IMR-90 (cell line): ENCODE data around the gene HINT2. TPM values are rescaled to one million over a fixed set of nuclear protein-coding genes. Genes with fewer than 3 reads are reported as not detected.

Source experiments
- ATAC-seq: fragments of 200-7000 bp; cut with Tn5 transposase; 2 replicates; pipeline ENCODE4 v1.9.1; 2020; ENCODE audit warnings: low read depth, mild to moderate bottlenecking, moderate library complexity
- BruUV-seq: library from RNA; stranded (reverse); fragments of 400-500 nt; replicated peaks from 2 replicates; lab custom pipeline; 2021; lab: Mats Ljungman, UMichigan
- CTCF ChIA-PET: fragments of 300-600 bp; formaldehyde crosslinking; extraction: SDS; loops from one replicate; lab custom pipeline; 2021; ENCODE audit warnings: antibody characterized with exemption; lab: Yijun Ruan, JAX
- POLR2A ChIA-PET: fragments of 300-600 bp; sonication (Branson Sonifier 250); formaldehyde crosslinking; loops from one replicate; lab custom pipeline; 2022; ENCODE audit warnings: antibody characterized with exemption; ENCODE audit not compliant: unreplicated experiment; lab: Charles Lee
- DNase-seq: peaks from one replicate; pipeline ENCODE4 v3.0.0; 2013
- H2AFZ ChIP-seq: replicated peaks from 2 replicates; pipeline ENCODE3; 2013; ENCODE audit warnings: low read length, mild to moderate bottlenecking; ENCODE audit not compliant: poor library complexity
- H2AK5ac ChIP-seq: 2 replicates; pipeline ENCODE4 v1.6.1; 2013; ENCODE audit warnings: low read depth, low read length, inconsistent platforms
- H2AK9ac ChIP-seq: replicated peaks from 2 replicates; pipeline ENCODE3; 2013; ENCODE audit warnings: mild to moderate bottlenecking, low read depth, low read length, moderate library complexity; ENCODE audit not compliant: poor library complexity
- H2BK120ac ChIP-seq: 2 replicates; pipeline ENCODE4 v1.6.1; 2013; ENCODE audit warnings: low read depth, low read length, inconsistent platforms
- H2BK15ac ChIP-seq: 3 replicates; pipeline ENCODE4 v1.6.1; 2013; ENCODE audit warnings: low read depth, low read length, inconsistent platforms
- H2BK20ac ChIP-seq: 2 replicates; pipeline ENCODE4 v1.6.1; 2013; ENCODE audit warnings: low read depth, mild to moderate bottlenecking, inconsistent platforms, low read length, moderate library complexity
- H2BK5ac ChIP-seq: 2 replicates; pipeline ENCODE4 v1.6.1; 2013; ENCODE audit warnings: mild to moderate bottlenecking, low read depth, low read length, inconsistent platforms; ENCODE audit not compliant: poor library complexity, severe bottlenecking
- H3K14ac ChIP-seq: replicated peaks from 2 replicates; pipeline ENCODE4 v1.6.1; 2013; ENCODE audit warnings: low read depth, low read length, inconsistent platforms
- H3K18ac ChIP-seq: 2 replicates; pipeline ENCODE4 v1.6.1; 2013; ENCODE audit warnings: low read depth, low read length, control low read depth
- H3K23ac ChIP-seq: 2 replicates; pipeline ENCODE4 v1.6.1; 2013; ENCODE audit warnings: low read depth, low read length, inconsistent platforms
- H3K27ac ChIP-seq: 2 replicates; pipeline ENCODE4 v1.5.1; 2013; ENCODE audit warnings: mild to moderate bottlenecking, control low read depth, low read length; ENCODE audit not compliant: insufficient read depth
- H3K27me3 ChIP-seq: 2 replicates; pipeline ENCODE4 v1.6.1; 2013; ENCODE audit warnings: low read length; ENCODE audit not compliant: control insufficient read depth, insufficient read depth
- H3K36me3 ChIP-seq: 2 replicates; pipeline ENCODE4 v1.6.1; 2013; ENCODE audit warnings: low read length, mixed read lengths; ENCODE audit not compliant: control insufficient read depth, insufficient read depth
- H3K4ac ChIP-seq: 2 replicates; pipeline ENCODE4 v1.6.1; 2013; ENCODE audit warnings: low read depth, low read length, inconsistent platforms
- H3K4me1 ChIP-seq: 2 replicates; pipeline ENCODE4 v1.6.1; 2013; ENCODE audit warnings: low read length, mixed read lengths; ENCODE audit not compliant: control insufficient read depth, insufficient read depth
- H3K4me2 ChIP-seq: 2 replicates; pipeline ENCODE4 v1.6.1; 2013; ENCODE audit warnings: low read depth, mild to moderate bottlenecking, control low read depth, low read length, moderate library complexity
- H3K4me3 ChIP-seq: 2 replicates; pipeline ENCODE4 v1.5.1; 2013; ENCODE audit warnings: low read depth, mild to moderate bottlenecking, control low read depth, low read length, moderate library complexity; ENCODE audit not compliant: insufficient read depth
- H3K56ac ChIP-seq: 2 replicates; pipeline ENCODE4 v1.6.1; 2013; ENCODE audit warnings: low read length, inconsistent platforms; ENCODE audit not compliant: insufficient read depth; ENCODE audit errors: extremely low read depth
- H3K79me1 ChIP-seq, 2 experiments: 2 replicates each; pipeline ENCODE4 v1.6.1; 2013; ENCODE audit warnings: low read length in 2 of 2, inconsistent platforms in 1 of 2, low read depth in 1 of 2
- H3K9ac ChIP-seq: 2 replicates; pipeline ENCODE4 v1.6.1; 2013; ENCODE audit warnings: low read depth, low read length, control low read depth
- H3K9me1 ChIP-seq: 2 replicates; pipeline ENCODE4 v1.6.1; 2013; ENCODE audit warnings: low read length, inconsistent platforms; ENCODE audit not compliant: insufficient read depth
- H3K9me3 ChIP-seq: 2 replicates; pipeline ENCODE4 v1.6.1; 2013; ENCODE audit warnings: low read length; ENCODE audit not compliant: control insufficient read depth, insufficient read depth
- H4K20me1 ChIP-seq: 2 replicates; pipeline ENCODE4 v1.6.1; 2013; ENCODE audit warnings: low read length, inconsistent platforms; ENCODE audit not compliant: insufficient read depth
- H4K5ac ChIP-seq: 2 replicates; pipeline ENCODE4 v1.6.1; 2013; ENCODE audit warnings: mild to moderate bottlenecking, low read depth, low read length, control low read depth
- H4K8ac ChIP-seq, 2 experiments: 2 replicates each; pipeline ENCODE4 v1.6.1; 2013; ENCODE audit warnings: low read depth in 2 of 2, low read length in 2 of 2, control low read depth in 1 of 2, inconsistent platforms in 1 of 2
- H4K91ac ChIP-seq: 2 replicates; pipeline ENCODE4 v1.6.1; 2013; ENCODE audit warnings: low read depth, low read length, inconsistent platforms; ENCODE audit not compliant: insufficient read depth
- BHLHE40 ChIP-seq: fragments of 150-350 bp; IDR thresholded peaks from 2 replicates; pipeline ENCODE4 v1.6.1; 2016; ENCODE audit warnings: mild to moderate bottlenecking, low read depth, low read length
- CHD1 ChIP-seq: IDR thresholded peaks from 2 replicates; pipeline ENCODE4 v1.6.1; 2012; ENCODE audit warnings: low read depth, low read length, improper control_type of control experiment
- FOS ChIP-seq: fragments of 150-350 bp; IDR thresholded peaks from 2 replicates; pipeline ENCODE4 v1.6.1; 2016; ENCODE audit warnings: low read depth, low read length
- MAFK ChIP-seq: IDR thresholded peaks from 2 replicates; pipeline ENCODE4 v1.6.1; 2012; ENCODE audit warnings: low read depth, low read length, improper control_type of control experiment
- MAZ ChIP-seq: IDR thresholded peaks from 2 replicates; pipeline ENCODE4 v1.6.1; 2012; ENCODE audit warnings: low read depth, mild to moderate bottlenecking, low read length, improper control_type of control experiment, moderate library complexity, borderline replicate concordance
- MXI1 ChIP-seq: IDR thresholded peaks from 2 replicates; pipeline ENCODE4 v1.6.1; 2012; ENCODE audit warnings: low read depth, mild to moderate bottlenecking, low read length, moderate library complexity, borderline replicate concordance
- NFE2L2 ChIP-seq: fragments of 150-350 bp; IDR thresholded peaks from 2 replicates; pipeline ENCODE4 v1.6.1; 2016; ENCODE audit warnings: low read depth, mild to moderate bottlenecking, low read length
- POLR2A ChIP-seq: IDR thresholded peaks from 2 replicates; pipeline ENCODE4 v1.6.1; 2012; ENCODE audit warnings: mild to moderate bottlenecking, low read depth, low read length
- RAD21 ChIP-seq: IDR thresholded peaks from 2 replicates; pipeline ENCODE4 v1.6.1; 2012; ENCODE audit warnings: low read length, improper control_type of control experiment
- RCOR1 ChIP-seq: IDR thresholded peaks from 2 replicates; pipeline ENCODE4 v1.6.1; 2012; ENCODE audit warnings: mild to moderate bottlenecking, low read length, improper control_type of control experiment; ENCODE audit not compliant: insufficient replicate concordance
- RFX5 ChIP-seq: IDR thresholded peaks from 2 replicates; pipeline ENCODE4 v1.8.0; 2012; ENCODE audit warnings: low read depth, mild to moderate bottlenecking, low read length, moderate library complexity
- SMC3 ChIP-seq: fragments of 150-350 bp; IDR thresholded peaks from 2 replicates; pipeline ENCODE4 v1.6.1; 2016; ENCODE audit warnings: low read depth, mild to moderate bottlenecking, antibody characterized with exemption, low read length, moderate library complexity
- WGBS, 2 experiments: methylation state at CpG; one replicate each; pipeline versions ENCODE4 v1.1.5 to v1.1.7; 2013; ENCODE audit warnings: missing lambda C conversion rate in 2 of 2; ENCODE audit not compliant: insufficient read length in 1 of 2; ENCODE audit errors: extremely low coverage in 2 of 2; 5-methylcytosine and 5-hydroxymethylcytosine counted together
- dilution Hi-C: fragments of 300-500 bp; cut with HindIII; formaldehyde crosslinking; loops from one replicate; pipeline ENCODE4 v1.14.3; 2018; ENCODE audit warnings: low sequenced_read_pairs; ENCODE audit not compliant: unreplicated experiment
- in situ Hi-C: fragments of 300-500 bp; cut with MboI; formaldehyde crosslinking; loops from 3 replicates; pipeline ENCODE4 v1.14.3; 2019; ENCODE audit warnings: low sequenced_read_pairs, inconsistent platforms, mixed read lengths
- intact Hi-C: fragments of 100-400 bp; cut with micrococcal nuclease; formaldehyde crosslinking; loops from 2 replicates; pipeline ENCODE4 v1.10.0; 2022
- polyA plus RNA-seq, 3 experiments: library from polyadenylated mRNA; depleted of rRNA; stranded (reverse); fragments of >200 nt; gene quantifications; 2 replicates each; pipeline ENCODE4 v1.2.3, GENCODE V29; 2012; ENCODE audit warnings: low replicate concordance in 1 of 3
- total RNA-seq: library from RNA; depleted of rRNA; stranded (reverse); fragments of >200 nt; gene quantifications from 2 replicates; pipeline ENCODE4 v1.2.3, GENCODE V29; 2012
- TF ChIP-seq, protein P1 (sequence below): fragments of 150-350 bp; IDR thresholded peaks from 2 replicates; pipeline ENCODE4 v1.6.1; 2017; ENCODE audit warnings: mild to moderate bottlenecking, antibody characterized with exemption, low read length, low read depth
- TF ChIP-seq, protein P2 (sequence below): fragments of 150-350 bp; IDR thresholded peaks from 2 replicates; pipeline ENCODE4 v1.6.1; 2016; ENCODE audit warnings: low read depth, mild to moderate bottlenecking, low read length, moderate library complexity, borderline replicate concordance
- TF ChIP-seq, protein P3 (sequence below): conservative IDR thresholded peaks from 2 replicates; pipeline ENCODE4 v1.5.1; 2012; ENCODE audit warnings: mild to moderate bottlenecking, low read depth, low read length, improper control_type of control experiment

The HINT2 gene
- total and polyA plus RNA-seq, 2 of the 4 experiments (the other 2 are of a cell fraction), result 7.5 to 20.6 TPM

DNA sequence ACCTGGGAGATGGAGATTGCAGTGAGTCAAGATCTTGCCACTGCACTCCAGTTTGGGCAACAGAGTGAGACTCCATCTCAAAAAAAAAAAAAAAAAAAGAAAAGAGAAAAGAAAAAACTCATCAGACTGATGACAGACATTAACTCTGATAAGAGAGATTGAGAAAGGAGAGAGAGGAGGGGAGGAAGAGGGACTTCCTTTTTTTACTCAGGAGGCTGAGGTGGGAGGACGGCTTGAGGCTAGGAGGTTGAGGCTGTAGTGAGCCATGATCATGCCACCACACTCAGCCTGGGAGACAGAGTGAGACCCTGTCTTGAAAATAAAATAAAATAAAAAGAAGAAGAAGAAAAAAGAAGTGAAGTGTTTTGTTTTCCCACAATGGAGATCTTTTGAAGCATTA lies 51.0 kb downstream of the HINT2 start:
- H3K36me3 ChIP-seq, result no peaks in the 10 kb centered on the region
- H3K4me2 ChIP-seq, result no peak overlapping the region
- H3K4me1 ChIP-seq, result no peaks in the 10 kb centered on the region
- CTCF ChIA-PET, result interaction anchor here (1.2 kb wide), 1 partner anchor 27 kb away, joined by 3 read pairs; no protein-coding TSS in a partner anchor
- H3K56ac ChIP-seq, result no peak overlapping the region
- H3K27ac ChIP-seq, result no peak overlapping the region
- H2BK15ac ChIP-seq, result no peak overlapping the region
- no TSS peak for BruUV-seq
- no peak overlapping the region for H2BK5ac ChIP-seq
- H4K20me1 ChIP-seq, result no peaks in the 10 kb centered on the region
- H3K9me3 ChIP-seq, result no peaks in the 10 kb centered on the region
- H3K79me1 ChIP-seq, result no peaks in the 10 kb centered on the region
- POLR2A ChIA-PET, result no interaction called here
- dilution Hi-C loops, result no loop called here
- no peak overlapping the region for H3K18ac ChIP-seq
- H3K9ac ChIP-seq, result no peak overlapping the region
- no peak for DNase-seq
- no peak overlapping the region for H2AK9ac ChIP-seq
- H4K8ac ChIP-seq, result no peak overlapping the region
- H2AFZ ChIP-seq, result no peak overlapping the region
- ATAC-seq, result no peak
- no peak overlapping the region for H3K4me3 ChIP-seq
- no peak overlapping the region for H3K14ac ChIP-seq
- WGBS, 2 experiments, result no CpG with 5 or more reads among the region's 1 CpG
- no peak overlapping the region for H3K23ac ChIP-seq
- no peak overlapping the region for H3K4ac ChIP-seq
- TF ChIP-seq SMC3, result no peak
- no peak for TF ChIP-seq MAZ
- no peak for TF ChIP-seq RFX5
- no peak for TF ChIP-seq BHLHE40
- no peak for TF ChIP-seq NFE2L2
- TF ChIP-seq MXI1, result no peak
- no peak for TF ChIP-seq CHD1
- no peak for TF ChIP-seq POLR2A
- TF ChIP-seq, protein P1, sequence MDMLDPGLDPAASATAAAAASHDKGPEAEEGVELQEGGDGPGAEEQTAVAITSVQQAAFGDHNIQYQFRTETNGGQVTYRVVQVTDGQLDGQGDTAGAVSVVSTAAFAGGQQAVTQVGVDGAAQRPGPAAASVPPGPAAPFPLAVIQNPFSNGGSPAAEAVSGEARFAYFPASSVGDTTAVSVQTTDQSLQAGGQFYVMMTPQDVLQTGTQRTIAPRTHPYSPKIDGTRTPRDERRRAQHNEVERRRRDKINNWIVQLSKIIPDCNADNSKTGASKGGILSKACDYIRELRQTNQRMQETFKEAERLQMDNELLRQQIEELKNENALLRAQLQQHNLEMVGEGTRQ, result no peak
- no peak for TF ChIP-seq MAFK
- TF ChIP-seq, protein P2, sequence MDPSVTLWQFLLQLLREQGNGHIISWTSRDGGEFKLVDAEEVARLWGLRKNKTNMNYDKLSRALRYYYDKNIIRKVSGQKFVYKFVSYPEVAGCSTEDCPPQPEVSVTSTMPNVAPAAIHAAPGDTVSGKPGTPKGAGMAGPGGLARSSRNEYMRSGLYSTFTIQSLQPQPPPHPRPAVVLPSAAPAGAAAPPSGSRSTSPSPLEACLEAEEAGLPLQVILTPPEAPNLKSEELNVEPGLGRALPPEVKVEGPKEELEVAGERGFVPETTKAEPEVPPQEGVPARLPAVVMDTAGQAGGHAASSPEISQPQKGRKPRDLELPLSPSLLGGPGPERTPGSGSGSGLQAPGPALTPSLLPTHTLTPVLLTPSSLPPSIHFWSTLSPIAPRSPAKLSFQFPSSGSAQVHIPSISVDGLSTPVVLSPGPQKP, result no peak
- TF ChIP-seq, protein P3, sequence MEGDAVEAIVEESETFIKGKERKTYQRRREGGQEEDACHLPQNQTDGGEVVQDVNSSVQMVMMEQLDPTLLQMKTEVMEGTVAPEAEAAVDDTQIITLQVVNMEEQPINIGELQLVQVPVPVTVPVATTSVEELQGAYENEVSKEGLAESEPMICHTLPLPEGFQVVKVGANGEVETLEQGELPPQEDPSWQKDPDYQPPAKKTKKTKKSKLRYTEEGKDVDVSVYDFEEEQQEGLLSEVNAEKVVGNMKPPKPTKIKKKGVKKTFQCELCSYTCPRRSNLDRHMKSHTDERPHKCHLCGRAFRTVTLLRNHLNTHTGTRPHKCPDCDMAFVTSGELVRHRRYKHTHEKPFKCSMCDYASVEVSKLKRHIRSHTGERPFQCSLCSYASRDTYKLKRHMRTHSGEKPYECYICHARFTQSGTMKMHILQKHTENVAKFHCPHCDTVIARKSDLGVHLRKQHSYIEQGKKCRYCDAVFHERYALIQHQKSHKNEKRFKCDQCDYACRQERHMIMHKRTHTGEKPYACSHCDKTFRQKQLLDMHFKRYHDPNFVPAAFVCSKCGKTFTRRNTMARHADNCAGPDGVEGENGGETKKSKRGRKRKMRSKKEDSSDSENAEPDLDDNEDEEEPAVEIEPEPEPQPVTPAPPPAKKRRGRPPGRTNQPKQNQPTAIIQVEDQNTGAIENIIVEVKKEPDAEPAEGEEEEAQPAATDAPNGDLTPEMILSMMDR, result no peak
- no peak for TF ChIP-seq RAD21
- no peak for TF ChIP-seq FOS
- TF ChIP-seq RCOR1, result no peak
- no peaks in the 10 kb centered on the region for H3K9me1 ChIP-seq
- no peak overlapping the region for H2AK5ac ChIP-seq
- H2BK20ac ChIP-seq, result no peak overlapping the region
- H4K5ac ChIP-seq, result no peak overlapping the region
- peaks cover 9% of the 10 kb centered on the region for H3K27me3 ChIP-seq
- in situ Hi-C loops, result no loop called here
- intact Hi-C loops, result no loop called here
- no peak overlapping the region for H2BK120ac ChIP-seq
- no peak overlapping the region for H4K91ac ChIP-seq
